Suprapubic skin (tissue), 4 donors: ENCODE measurements around the gene CLTCL1.

Experiments used
- CTCF ChIP-seq, 2 donors: fragments of 200-600 bp in 1 of 2; fragments of 450-650 bp in 1 of 2; sonication (generic) in 1 of 2; IDR thresholded peaks; one replicate each; pipeline ENCODE4 v1.5.1; 2016 to 2019; ENCODE audit warnings: antibody characterized with exemption in 2 of 2, mild to moderate bottlenecking in 1 of 2, moderate library complexity in 1 of 2
- EP300 ChIP-seq: sonication (generic); formaldehyde crosslinking; IDR thresholded peaks from one replicate; pipeline ENCODE4 v1.6.1; 2017; ENCODE audit warnings: antibody characterized with exemption
- POLR2A ChIP-seq, 2 donors: fragments of 450-650 bp; IDR thresholded peaks; one replicate each; pipeline ENCODE4 v1.6.1; 2017; ENCODE audit warnings: antibody characterized with exemption in 2 of 2, mild to moderate bottlenecking in 2 of 2, moderate library complexity in 2 of 2
- POLR2AphosphoS5 ChIP-seq, 3 donors: sonication (generic); formaldehyde crosslinking; IDR thresholded peaks; one replicate each; pipeline ENCODE4 v1.6.1; 2017; ENCODE audit warnings: antibody characterized with exemption in 3 of 3

GRCh38 chr22:19215360-19215759, 76.2 kb downstream of the CLTCL1 start:
- TF ChIP-seq EP300: no peak
- TF ChIP-seq CTCF (IDR thresholded peaks at IDR 0.05): no peak
- no peak for TF ChIP-seq POLR2A (IDR thresholded peaks at IDR 0.05)
- TF ChIP-seq POLR2AphosphoS5 (IDR thresholded peaks at IDR 0.05): no peak
